Measurements from ENCODE around the gene PIGC.

GRCh38 chr1:172417557-172417956, 26.3 kb downstream of the PIGC start:
- TF ChIP-seq POLR2A (IDR thresholded peaks at IDR 0.05) (no peak), CTCF (IDR thresholded peaks at IDR 0.05) (no peak)
